Bone marrow (tissue), 2 donors: ENCODE results near the gene RAP2A.

ENCODE experiments used
- DNase-seq, 2 donors: peaks; one replicate each; lab custom pipeline; 2025; lab: John Stamatoyannopoulos, UW

Gene RAP2A

GRCh38 chr13:97448503-97449251 is 14.7 kb downstream of the RAP2A start:
- DNase-seq = no peak

DNA sequence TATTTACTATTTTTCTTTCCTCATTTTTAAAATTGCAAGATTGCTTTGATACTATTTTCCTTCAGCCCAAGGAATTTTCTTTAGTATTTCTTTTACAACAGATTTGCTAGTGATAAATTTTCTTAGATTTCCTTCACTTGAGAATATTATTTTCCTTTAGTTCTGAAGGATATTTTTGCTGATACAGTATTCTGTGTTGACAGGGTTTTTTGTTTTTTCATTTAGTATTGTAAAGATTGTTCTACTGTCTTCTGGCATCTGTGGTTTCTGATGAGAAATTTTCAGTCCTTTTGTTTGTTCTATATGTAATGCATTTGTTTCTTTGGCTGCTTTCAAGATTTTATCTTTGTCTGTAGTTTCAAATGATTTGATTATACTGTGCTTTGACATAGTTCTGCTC is 20.7 kb downstream of the RAP2A start:
- no peak for DNase-seq

DNA sequence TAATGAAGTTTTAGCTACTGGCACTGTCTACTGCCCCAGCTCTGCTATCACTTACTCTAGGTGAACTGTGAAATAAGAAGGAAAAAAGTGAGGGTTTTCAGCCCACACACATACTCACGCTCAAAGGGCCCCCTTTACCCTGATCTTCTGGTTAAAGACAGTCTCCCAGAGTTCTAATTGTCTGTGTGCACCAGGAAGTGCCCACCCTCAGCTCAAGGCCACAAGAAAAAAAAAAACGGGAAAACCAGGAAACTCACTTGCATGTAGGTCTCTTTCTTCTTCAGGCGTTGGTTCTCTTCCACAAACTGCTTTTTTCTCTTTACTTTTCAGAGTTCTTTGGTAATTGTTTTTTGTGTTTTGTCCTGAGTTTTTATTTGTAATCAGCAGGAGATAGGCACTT is 22.1 kb downstream of the RAP2A start:
- no peak for DNase-seq

DNA sequence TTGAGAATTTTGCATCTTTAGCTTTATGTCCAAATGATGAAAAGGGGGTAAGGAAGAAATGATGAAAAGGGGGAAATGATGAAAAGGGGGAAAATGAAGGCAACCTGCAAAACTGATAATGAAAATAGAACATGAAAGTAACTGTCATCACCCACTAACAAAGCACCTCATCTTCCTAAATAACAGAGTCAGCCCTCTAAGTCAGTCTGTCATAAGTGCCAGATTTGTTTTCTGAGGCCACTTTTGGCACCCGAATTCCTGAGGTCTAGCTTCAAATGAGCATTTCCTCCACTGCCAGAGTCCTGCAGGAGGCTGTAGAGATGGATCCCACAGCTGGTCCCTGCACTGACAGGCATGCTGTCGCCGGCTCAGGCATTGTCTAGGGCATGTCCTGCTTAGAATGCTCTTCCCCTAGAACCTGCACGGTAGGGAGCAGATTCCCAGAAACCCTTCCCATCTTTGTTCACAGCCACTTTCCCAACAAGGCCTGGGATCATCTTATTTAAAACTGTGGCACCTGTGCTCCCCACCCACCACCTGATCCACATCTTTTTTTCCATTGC is 25.3 kb downstream of the RAP2A start:
- DNase-seq = no peak

GRCh38 chr13:97460004-97460775 is 26.2 kb downstream of the RAP2A start:
- no peak for DNase-seq

DNA sequence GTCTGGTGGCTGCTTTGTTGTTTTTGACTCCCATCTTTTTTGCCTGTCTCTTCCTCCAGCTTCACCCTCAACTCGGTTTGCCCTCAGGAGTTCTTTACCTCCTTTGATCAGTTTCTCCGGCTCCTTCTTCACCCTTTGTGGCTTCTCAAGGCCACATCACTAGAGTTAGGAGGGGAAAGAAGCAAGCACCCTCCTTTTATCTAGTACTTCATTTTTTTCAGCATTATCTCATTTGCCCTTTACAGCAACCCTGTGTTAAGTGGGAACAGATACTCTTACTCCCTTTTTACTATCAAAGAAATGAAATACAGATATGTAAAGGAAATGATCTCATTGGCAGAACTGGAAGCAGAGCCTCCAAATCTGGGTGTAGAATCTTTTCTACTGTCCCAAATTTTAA is 26.9 kb downstream of the RAP2A start:
- no peak for DNase-seq

- DNase-seq = no peak
These were observed 30.6 kb downstream of the RAP2A start for GRCh38 chr13:97464561-97464960.

DNA sequence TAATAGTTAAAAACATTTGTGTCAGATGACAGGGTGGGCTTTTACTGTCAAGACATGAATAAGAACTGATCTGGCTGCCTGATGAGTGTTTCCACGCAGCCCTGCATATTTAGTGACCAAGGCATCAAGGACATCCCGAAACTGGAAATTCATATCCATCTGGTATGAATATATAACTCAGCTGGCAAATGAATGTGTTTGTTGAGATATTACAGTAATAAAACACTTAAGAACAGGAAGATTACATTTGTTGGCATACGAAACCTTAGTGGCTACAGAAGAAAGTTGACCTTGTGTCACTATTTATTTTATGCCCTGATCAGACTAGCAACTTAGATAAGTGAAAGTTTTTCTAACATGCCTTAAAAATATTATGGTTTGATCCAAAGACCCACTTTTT is 32.8 kb downstream of the RAP2A start:
- no peak for DNase-seq

DNA sequence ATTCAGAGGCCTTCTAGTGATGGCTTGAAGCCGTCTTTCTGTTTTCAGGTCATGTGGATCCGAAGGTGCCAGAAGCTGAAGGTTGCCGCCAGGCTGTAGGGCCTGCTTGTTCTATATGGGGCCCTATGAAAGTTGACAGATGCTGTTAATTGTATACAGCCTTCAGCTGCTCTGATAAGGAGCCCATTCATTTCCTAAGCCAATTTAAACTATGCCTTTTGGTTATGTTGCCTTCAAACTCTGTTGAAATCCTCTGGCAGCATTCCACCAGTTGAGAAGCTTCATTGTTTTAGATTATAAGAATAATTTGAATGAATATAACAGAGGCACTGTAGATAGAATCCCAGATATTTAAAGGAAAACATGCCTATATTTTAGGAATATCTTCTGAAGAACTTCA is 34.4 kb downstream of the RAP2A start:
- DNase-seq = no peak

- no peak for DNase-seq
These were observed 37.7 kb downstream of the RAP2A start for GRCh38 chr13:97471711-97472110.

DNA sequence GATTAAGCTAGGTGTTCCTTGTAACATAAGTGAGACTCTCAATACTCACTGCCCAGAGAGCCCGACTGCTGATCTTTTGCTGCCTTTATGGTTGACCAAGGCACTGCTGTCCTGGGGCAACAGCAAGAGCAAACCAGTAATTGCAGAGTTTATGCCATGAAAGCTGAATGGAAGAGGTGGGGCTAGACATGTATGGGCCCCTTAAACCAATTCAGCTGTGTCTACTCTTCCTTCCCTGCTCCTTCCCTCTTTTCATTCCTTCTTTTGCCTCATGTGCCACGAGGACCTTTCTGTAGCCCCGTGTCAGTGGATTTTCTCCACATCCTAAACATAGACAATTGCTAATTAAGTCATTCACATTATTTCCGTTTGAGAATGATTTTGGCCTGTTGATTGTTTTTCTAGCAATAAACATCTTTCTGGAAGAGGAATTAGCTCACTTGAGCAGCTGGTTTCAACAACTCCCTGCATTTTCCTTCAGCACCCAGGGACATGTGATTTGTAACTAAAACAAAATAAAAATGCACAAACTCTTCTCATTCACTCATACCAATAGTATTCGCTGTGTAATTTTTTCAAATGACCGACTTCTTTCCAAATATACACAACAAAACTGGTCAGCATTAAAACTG is 40.5 kb downstream of the RAP2A start:
- no peak for DNase-seq

GRCh38 chr13:97475011-97475410 is 41.0 kb downstream of the RAP2A start:
- DNase-seq = no peak

DNA sequence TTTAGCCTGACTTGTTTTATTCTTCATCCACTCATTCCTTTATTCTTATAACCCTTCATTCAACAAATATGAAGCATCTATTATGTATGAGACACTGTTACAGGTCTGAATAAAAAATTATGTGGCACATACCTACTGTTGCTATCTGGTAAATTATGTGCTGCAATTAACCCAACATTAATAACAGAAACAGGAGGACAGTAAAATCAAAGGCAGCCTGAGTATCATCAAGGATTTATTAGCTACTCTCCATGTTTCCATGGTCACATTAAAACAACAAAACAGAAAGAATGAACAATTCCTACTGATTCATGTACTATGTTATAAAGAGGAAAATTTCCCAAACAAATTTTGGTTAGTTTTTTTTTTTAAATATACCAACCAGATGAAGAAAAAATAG is 43.9 kb downstream of the RAP2A start:
- DNase-seq = no peak

DNA sequence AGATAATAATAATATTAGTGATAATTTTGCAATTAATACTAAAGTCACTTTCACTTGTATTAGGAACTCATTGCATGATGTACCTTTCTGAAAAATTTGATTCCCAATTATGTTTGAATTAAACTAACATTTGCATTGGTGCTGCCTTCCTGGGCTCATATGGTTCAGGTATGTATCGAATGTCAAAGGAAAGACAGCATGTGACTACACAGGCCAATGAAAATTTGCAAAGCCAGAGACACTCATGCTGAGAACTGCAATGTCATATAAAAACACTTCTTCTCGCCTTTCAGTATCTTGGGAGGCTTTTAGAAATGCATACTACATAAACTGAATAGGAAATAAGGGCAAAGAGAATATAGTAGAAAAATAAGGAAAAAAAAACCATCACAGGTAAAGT is 44.3 kb downstream of the RAP2A start:
- no peak for DNase-seq

DNA sequence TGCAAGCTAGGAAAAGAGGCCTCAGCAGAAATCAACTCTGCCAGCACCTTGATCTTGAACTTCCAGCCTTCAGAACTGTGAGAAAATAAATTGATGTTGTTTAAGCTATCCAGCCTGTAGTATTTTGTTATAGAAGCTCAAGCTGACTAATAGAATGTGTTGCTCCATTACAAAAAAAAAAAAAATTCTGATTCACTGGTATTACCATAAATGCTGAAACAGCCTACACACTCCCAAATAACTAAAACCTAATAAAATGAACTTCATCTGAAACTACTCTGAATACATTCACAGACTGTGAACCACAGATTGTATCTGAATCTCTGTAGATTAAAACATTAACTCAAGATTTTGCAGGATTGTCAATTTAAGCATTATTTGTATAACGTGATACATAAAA is 49.5 kb downstream of the RAP2A start:
- DNase-seq = no peak

DNA sequence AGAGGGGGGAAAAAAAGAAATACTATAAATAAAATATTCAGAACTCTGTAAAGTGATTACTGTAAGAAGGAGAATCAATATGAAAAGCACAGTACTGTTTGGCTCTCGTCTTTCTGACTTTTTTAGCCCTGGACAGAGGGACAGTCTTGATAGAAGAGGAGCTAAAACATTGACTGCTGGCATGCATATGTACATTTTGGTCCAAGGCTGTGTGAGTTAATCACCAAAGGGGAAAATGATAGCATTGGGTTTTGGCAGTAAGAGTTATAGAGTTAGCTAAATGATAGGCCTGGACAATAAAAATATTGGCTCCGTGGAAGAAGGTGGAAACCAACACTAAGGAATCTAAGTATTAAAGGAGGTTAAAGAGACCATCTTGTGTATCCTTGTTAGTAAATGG is 50.3 kb downstream of the RAP2A start:
- DNase-seq = no peak

DNA sequence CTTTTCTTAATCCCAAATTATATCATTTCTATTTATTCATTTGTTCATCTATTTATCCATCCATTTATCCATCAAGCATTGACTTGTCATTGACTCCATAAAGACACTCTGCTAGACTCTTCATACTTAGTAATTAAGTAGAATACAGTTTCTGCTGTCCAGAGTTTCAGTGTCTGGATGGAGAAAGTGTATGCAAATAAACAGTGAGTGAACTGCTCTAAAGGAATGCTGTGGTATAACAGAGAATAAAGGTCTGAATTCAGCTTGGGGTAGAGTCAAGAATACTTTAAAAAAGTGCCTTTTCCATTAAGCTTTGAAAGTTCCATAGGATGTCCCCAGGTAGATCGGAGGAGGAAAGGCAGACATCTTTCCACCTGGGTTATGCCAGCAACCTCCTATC is 51.4 kb downstream of the RAP2A start:
- no peak for DNase-seq

DNA sequence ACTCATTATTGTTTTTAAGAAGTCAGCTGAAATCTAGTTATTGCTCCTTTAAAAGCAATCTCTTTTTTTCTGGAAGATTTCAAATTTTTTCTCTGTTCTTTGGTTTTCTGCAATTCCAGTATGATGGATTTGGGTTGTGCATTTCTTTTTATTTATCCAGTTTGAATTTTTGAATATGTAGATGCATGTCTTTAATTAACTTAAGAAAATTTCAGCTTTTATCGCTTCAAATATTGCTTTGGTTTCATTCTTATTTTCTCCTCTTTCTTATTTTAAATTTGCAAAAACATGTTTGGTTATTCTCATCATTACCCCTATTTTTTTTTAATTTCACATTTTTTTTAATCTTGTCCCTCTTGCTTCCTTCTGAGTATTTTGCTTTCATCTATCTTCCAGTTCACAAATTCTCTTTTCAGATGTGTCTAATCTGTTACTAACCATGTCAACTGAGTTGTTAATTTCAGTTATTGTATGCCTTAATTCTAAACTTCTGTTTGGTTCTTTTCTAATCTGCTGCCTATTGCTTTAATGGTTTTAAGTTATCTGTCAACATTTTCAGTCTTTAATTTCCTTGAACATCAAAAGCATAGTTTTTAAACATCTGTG is 56.8 kb downstream of the RAP2A start:
- no peak for DNase-seq

DNA sequence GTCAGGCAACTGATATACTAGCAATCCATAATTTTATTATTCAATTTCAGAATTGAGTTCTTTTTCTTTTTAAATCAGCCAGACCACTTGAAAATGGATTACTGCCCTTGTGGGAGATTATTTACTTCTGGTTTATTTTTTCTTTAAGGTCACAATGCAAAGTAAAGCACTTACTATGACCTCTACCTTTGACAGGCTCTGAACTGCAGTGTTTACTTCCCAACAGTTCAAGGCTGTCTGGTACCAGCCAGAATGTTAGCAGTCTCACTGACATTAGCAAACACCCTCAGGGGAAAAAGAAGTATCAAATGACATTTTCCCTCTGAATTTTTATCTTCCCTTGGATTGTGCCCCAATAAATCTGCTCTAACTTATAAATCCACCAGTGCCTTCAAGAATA is 57.5 kb downstream of the RAP2A start:
- no peak for DNase-seq

GRCh38 chr13:97492257-97492656 is 58.3 kb downstream of the RAP2A start:
- no peak for DNase-seq

GRCh38 chr13:97492684-97493371 is 58.9 kb downstream of the RAP2A start:
- no peak for DNase-seq

GRCh38 chr13:97493456-97493855 is 59.5 kb downstream of the RAP2A start:
- DNase-seq = no peak
